Measurements from ENCODE around the gene TRMT61A.
A peak's percentile ranks its signal among the peaks of the same experiment; 100 is the strongest.

The TRMT61A gene

DNA sequence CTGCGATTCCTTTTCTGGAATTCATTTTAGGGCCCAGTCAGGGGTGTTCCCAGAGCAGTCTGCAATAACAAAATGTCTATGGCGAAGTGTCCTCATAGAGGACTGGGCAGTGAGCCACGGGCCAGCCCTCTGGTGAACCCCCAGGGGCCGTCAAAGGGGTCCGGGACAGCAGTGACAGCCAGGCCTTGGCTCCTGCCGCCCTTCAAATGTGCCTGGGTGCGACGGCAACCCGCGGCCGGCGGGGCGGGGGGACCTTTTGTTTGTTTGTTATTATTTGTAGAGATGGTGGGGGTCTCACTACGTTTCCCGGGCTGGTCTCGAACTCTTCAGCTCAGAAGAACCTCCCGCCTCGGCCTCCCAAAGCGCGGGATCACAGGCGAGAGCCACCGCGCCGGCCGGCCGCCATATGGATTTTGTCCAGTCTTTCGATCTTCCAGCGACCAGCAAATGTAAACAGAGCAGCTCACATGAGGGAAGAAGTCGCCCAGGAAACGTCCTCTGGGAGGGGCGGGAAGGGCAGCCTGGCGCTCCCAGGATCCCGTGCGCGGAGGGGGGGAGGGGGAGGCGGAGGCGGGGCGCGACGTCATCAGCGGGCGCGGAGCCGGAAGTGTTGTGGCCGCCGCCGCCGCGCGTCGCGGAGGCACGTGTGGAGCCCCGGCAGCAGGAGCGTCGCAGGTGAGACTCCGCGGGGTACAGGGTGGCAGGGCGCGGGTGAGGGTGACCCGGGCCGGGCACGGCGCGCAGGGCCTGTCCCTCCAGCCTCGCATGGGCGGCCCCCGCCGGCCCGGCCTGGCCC lies at the start of gene TRMT61A:
TSS of gene TRMT61A (plus strand) at position 610 of the 796 bp plus-strand sequence. CDS start 783 bp downstream, outside the sequence.
- peak; percentile 89 for DNase-seq

DNA sequence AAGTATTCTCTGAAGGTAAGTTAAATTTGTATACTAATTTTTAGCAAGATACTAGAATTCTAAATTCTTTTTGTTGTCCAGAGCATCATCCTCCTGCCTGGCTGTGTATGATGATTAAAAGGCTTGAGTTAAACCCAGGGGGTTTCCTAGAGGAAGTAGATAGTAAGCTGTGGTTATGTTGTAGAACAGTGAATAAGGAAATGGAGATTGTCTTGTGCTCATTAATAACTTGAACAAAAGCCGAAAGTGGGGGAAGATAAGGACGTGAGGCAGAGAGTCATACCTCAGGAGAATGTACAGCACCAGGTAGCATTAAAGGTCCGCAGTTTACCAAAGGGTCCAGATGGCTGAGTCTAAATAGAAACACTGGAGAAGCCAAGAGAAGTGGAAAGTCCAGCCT lies 48.4 kb upstream of the TRMT61A start:
- DNase-seq: no peak

DNA sequence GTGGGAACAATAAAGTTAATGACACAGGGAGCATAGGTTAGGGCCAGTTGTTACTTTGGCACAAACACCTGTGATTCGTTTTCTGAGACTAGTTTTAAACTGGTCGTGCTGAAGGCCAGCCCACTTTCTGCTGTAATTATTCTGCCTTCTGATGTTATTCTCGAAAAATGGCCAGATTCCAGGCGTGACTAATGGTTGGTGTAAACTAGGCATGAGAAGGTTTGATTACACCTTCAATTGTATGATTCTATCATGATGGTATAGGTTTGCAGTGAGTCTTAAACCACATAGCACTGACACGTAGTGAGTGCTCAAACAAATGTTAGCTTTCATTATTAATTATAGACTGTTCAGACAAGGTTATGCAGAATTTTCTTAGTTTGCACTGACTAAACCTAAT lies 45.4 kb upstream of the TRMT61A start:
- peak; percentile 85 for DNase-seq

DNA sequence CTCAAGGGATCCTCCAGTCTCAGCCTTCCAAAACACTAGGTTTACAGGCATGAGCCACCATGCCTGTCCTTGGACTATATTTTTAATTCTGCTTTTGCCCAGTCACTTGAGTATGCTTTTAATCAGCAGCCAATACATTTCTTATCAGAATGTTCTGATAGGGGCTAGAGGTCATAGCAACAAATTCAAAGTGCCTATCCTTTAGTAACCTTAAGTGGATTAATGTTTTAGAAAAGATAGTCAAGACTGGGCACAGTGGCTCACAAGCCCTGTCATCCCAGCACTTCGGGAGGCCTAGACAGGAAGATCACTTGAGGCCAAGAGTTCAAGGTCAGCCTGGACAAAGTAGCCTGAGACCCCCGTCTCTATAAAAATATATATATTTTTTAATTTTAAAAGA lies 43.5 kb upstream of the TRMT61A start:
- no peak for DNase-seq

DNA sequence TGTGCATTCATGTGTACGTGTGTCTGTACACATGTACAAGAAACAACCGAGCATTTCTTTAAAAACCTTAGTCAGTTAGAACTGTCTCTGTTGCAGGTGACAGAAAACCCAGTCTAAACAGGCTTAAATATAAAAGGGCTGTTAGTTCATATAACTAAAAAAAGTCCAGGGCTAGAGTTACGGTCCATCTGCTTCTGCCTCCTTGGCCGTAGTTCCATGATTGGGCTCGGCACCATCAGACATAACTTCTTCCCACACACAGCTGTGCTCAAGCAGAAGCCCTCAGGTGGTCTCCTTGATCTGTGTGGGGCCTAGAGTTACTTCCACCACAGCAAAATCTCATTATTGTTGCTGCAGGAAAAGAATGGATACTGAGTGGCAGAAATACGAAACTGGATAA lies 40.9 kb upstream of the TRMT61A start:
- DNase-seq: no peak

DNA sequence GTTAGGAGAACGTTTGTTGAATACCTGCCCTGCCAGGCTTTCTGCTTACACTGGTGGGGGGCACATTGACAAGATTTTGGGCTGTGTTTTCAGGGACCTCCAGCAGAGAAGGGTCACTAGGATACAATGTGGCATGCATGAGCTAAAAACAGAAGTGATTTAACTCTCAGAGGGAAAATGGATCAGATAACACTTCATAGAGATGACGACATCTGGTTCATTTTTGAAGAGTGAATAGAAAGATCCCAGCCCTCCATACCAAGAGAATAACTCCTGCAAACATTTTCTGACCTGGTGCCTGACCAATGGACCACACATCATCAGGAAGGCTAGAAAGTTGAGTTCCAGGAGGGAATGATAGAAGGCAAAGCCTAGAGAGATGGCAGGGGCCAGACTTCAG lies 40.0 kb upstream of the TRMT61A start:
- DNase-seq: peak; percentile 68

DNA sequence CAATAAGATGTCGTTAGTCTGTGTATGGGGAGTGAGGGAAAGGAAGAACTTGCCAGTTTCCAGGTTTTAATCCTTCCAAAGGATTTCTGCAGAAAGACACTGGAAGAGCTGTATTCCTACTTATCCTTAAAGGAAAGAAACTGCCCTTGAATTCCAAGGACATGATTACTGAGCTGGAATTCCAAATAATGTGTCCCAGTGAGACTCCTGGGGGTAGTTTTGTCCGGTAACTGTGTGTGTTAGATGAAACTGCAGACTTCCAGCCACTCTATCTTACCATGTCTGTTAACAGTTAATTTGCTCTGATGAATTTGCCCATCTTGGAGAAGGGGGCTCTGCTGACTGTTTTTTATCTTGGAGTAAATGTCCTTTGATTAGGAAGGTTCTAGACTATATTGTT lies 39.4 kb upstream of the TRMT61A start:
- DNase-seq: peak; percentile 60

DNA sequence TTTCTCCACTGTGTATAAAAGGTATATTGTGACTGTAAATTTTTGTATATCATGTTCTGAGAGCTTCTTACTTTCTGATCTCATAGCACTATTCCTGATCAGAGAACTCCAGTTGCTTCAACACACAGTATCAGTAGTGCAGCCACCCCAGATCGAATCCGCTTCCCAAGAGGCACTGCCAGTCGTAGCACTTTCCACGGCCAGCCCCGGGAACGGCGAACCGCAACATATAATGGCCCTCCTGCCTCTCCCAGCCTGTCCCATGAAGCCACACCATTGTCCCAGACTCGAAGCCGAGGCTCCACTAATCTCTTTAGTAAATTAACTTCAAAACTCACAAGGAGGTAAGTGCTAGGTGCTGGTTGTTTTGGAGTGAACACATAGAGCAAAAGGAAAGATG lies 37.3 kb upstream of the TRMT61A start:
- DNase-seq: no peak

DNA sequence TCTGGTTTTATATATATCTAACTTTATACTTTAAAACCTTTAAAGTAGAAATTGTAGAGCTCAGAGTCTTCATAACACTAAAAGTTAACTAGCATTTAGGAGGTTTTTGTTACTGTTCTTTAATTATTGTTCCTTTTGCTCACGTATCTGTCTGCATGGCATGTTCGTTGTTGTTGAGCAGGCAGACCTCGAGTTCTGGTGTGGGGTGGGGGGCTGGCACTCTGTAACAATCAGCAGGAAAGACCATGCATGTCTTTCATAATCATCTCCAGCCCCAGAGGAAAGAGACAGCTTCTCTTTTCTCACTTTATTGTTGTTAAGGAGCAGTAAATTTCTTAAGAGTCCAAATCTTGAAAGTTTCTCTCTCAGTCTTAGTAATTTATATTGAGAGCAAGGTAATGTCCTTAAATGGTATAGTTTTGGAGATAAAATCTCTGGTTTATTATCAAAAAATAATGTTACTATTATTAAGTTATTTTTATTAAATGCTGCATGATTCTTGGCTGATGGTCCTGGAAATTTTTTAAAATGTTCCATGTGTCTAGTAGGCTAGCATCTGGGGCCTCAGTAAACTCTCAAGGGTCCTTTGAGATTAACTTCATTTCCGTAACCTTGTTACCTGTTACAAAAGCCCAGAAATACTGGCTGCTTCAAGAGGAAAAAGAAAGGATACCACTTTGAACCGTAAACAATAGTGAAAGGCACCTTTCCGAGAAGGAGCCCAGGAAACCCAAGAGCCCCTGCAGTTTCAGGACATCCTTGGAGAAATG lies 36.7 kb upstream of the TRMT61A start:
- no peak for DNase-seq

DNA sequence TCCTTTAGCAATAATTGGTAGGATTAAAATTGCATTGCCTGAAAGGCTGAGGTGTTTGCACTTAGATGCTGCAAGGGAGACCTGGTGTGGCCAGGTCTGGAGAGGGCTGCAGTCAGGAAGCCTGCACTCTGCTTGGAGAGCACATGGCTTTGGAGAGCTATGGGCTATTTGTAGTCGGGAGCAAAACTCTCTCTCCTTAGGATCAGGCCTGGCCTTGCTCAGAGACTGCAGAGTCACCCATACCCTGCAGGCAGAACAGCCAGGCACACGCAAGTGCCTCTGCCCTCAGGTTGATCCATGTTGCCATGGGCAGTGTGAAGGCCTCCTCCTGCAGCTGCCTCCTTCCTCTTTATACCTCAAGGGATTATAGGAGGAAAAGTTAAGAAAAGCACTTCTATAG lies 33.1 kb upstream of the TRMT61A start:
- no peak for DNase-seq

DNA sequence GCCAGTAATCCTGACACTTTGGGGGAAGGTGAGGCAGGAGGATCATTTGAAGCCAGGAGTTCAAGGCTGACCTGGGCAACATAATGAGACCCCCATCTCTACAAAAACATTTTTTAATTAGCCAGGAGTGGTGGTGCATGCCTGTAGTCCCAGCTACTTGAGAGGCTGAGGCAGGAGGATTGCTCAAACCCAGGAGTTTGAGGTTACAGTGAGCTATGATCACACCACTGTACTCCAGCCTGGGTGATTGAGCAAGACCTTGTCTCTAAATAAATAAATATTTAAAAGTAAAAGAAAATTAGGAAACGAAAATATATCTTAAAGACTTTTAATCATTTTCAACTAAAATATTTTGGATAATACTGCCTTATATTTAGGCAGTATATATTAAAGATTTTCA lies 32.2 kb upstream of the TRMT61A start:
- DNase-seq: no peak

DNA sequence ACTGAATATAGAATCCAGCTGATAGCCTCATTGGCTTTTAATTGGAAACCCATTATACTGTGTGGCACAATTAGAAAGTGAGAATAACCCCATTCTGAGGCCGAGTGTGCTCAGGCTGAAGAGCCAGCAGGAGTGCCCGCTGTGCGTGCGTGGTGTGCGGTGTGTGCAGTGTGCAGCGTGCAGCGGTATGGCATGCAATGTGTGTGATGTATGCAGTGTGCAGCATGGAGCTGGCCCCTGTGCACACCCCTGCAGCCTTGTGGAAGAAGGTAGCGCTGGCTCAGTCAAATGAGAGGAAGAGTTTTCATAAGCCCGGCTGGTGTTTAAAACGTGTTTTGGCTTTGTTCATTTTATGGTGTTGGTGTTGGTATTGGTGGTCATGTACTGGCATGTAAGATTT lies 29.3 kb upstream of the TRMT61A start:
- DNase-seq: no peak

DNA sequence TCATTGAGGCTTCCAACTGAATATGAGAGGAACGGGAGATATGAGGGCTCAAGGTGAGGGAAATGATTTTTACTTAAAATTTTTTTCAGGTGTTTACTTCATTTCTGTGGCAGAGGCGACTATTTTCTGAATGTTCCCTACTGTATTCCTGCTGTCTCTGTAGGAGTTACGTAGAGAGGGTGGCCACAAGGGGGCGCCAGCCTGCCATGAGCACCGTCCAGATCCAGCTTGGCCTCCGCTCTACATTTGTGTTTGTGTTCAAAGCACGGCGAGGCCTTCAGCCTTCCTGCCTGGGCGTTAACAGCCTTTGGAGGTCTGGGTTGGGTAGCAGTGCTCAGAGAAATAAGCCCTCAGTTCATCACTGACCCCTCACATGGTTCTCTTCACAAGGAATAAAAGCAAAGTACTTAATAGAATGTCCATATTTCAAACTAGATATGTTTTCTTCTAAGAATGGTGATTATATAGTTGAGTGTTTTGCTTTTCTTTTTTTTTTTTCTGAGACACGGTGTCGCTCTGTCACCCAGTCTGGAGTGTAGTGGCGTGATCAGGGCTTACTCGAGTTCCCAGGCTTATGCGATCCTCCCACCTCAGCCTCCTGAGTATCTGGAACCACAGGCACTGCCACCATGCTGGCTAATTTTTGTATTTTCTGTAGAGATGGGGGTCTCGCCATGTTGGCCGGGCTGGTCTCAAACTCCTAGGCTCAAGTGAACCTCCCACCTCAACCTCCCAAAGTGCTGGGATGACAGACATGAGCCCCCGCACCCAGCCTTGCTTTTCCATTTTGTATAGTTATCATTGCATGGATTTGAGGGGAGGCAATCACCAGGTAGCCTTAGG lies 28.6 kb upstream of the TRMT61A start:
- peak; percentile 73 for DNase-seq

DNA sequence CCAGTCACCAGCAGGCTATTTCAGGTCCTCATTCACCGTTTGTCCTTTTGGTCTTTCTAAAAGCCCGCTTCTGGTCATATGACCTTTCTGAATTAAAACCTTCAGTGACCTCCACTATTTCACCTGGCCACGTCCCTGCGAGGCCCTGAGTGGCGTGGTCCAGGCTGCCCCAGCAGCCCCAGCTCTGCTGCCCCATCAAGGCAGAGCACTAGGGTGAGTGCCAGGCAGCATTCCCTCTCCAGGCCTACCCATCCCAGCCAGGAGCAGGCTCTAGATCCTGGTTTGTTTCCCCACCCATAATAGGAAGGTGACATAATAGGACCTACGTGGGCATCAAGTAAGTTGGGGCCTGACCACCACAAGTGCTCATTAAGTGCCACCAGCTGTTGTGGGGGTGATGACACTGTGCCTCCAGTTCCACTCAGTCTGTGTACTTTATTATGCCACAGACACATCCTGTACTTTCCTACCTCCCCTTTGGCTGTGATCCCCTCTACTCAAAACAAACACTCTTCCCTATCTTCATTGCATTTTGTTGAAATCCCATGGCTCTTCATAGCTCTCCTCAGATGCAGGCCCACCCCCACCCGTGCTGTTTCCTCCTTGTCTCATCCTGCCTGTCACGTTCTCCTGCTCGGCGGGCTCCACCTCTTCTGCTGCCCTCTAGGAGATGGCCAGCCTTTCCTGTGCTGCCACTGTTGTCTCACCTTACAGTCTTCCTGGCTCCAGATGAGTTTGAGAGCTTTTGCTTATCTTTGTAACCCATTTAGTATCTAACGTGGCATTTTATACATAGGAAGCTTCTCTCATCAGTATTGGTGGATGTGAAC lies 27.7 kb upstream of the TRMT61A start:
- DNase-seq: no peak

DNA sequence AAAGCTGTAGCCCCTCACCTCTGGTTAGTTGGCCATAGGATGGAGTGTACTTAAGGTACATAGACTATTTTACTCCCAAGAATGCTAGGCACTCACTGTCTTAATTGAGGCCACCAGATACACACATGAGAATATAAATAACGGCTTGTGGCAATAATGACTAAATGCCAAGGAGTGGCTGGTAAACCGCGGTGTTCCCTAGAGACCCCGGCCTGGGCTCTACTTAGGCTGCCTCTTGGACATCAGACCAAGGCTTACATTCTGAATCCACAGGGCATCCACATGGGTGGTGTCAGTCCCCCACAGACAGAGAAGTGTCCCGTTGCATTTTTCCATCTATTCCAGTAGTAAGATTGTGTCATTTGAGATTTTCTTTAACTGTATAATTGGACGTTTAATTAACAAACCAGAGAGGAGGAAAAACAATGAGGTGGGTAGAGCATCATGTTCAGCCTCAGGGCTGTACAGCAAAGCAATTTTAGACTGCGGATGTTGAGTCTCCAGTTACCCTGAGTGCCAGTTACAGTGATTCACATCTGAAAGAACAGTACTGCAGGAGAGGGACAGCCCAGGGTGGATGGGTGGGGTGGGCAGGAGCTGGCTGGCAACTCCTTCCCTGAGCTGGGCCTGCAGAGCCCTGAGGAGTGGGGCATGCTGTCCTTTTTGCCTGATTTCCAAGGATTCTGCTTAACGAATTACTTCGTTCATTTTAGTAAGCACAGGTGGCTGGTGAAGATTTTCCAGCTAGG lies 26.9 kb upstream of the TRMT61A start:
- DNase-seq: no peak

DNA sequence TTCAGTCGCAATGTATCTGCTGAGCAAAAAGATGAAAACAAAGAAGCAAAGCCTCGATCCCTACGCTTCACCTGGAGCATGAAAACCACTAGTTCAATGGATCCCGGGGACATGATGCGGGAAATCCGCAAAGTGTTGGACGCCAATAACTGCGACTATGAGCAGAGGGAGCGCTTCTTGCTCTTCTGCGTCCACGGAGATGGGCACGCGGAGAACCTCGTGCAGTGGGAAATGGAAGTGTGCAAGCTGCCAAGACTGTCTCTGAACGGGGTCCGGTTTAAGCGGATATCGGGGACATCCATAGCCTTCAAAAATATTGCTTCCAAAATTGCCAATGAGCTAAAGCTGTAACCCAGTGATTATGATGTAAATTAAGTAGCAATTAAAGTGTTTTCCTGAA lies 26.1 kb upstream of the TRMT61A start:
- no peak for DNase-seq

DNA sequence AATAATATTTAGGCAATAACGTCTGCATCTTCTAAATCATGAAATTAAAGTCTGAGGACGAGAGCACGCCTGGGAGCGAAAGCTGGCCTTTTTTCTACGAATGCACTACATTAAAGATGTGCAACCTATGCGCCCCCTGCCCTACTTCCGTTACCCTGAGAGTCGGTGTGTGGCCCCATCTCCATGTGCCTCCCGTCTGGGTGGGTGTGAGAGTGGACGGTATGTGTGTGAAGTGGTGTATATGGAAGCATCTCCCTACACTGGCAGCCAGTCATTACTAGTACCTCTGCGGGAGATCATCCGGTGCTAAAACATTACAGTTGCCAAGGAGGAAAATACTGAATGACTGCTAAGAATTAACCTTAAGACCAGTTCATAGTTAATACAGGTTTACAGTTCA lies 25.7 kb upstream of the TRMT61A start:
- no peak for DNase-seq

DNA sequence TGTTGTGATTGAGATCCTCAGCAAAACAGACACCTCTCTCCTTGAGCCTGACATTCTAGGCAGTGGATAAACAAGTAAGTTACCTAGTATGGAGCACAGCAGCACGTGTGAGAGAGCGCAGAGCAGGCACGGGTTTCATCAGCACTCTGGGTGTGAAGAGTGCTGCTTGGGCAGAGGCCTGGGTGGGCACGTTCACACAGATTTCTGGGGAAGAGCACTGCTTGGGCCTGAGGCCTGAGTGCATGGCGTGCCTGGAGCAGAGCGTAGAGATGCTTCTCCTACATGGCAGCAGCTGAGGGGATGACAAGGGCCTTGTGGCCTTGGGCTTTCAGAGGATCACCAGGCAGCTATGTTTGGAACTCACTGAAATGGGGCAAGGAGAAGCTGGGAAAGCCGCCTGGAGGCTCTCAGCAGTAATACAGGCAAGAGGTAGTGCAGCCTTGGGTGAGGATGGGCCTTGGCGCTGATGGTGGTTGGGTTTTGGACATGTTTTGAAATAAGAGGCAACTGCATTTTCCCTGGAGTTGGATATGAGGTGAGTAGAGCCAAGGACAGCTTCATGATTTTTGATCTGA lies 23.9 kb upstream of the TRMT61A start:
- DNase-seq: no peak

DNA sequence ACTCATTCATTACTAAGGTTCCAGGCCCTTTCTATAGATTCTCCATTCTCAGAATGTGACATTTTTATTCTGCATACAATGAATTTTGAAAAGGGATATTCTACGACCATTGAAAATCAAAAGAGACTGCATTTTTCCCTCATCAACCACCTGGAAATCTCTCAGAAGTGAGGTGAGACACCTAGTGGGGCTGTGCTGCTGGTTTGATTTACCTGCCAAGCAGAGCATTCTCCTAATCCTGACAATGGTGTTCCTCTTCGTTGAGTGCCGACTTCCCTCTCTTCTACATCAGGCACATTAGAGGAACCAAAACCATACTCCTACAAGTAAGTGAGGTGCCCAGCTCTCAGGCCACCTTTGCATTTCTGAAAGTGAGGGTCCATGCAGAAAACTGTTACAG lies 21.2 kb upstream of the TRMT61A start:
- no peak for DNase-seq

DNA sequence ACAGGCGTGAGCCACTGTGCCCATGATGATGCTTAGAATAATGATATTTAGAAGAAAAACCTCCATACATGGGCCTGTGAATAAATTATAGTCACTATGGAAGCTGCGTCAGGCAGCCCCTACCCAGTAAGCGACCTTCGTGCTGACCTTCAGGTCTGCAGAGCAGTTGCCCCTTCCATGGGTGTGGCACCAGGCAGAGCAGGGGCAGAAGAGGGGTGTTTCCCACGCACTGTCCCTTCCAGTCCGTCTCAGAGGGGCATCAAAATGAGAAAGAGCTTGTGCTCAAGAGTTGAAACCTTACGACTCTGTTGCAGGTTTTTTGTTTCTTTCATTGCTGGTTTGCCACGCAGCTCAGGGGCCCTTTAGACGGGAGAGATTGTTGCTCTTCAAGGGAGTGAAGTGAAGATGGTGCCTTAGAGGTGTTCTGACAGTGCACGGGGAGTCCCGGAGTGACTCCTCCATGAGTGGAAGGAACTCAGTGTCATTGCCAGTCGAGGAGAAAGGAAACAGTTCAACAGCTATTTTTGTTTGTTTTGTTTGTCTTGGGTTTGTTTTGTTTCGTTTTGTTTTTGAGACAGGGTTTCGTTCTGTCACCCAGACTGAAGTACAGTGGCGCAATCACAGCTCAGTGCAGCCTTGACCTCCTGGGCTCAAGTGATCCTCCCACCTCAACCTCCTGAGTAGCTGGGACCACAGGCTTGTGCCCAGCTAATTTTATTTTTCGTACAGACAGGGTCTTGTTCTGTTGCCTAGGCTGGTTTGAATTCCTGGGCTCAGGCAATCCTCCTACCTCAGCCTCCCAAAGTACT lies 20.3 kb upstream of the TRMT61A start:
- DNase-seq: no peak
